ENCODE measurements around the gene ZNF350.

DNA sequence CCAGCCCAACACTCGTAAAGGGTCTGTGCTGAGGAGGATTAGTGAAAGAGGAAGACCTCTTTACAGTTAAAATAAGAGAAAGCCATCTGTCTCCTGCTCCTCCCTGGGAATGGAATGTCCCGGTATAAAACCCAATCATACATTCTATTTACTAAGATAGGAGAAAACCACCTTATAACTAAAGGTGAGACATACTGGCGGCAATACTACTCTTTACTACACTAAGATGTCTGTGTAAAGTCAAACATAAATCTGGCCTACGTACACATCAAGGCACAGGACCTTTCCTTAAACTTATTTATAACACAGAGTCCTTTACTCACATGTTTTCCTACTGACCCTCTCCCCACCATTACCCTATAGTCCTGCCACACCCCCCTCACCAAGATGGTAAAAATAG is 3.3 kb downstream of the ZNF350 start:
- TF ChIP-seq, protein P1, sequence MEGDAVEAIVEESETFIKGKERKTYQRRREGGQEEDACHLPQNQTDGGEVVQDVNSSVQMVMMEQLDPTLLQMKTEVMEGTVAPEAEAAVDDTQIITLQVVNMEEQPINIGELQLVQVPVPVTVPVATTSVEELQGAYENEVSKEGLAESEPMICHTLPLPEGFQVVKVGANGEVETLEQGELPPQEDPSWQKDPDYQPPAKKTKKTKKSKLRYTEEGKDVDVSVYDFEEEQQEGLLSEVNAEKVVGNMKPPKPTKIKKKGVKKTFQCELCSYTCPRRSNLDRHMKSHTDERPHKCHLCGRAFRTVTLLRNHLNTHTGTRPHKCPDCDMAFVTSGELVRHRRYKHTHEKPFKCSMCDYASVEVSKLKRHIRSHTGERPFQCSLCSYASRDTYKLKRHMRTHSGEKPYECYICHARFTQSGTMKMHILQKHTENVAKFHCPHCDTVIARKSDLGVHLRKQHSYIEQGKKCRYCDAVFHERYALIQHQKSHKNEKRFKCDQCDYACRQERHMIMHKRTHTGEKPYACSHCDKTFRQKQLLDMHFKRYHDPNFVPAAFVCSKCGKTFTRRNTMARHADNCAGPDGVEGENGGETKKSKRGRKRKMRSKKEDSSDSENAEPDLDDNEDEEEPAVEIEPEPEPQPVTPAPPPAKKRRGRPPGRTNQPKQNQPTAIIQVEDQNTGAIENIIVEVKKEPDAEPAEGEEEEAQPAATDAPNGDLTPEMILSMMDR (CRISPR knock-in tag; IDR thresholded peaks at IDR 0.05) = no peak
- TF ChIP-seq, protein P2, sequence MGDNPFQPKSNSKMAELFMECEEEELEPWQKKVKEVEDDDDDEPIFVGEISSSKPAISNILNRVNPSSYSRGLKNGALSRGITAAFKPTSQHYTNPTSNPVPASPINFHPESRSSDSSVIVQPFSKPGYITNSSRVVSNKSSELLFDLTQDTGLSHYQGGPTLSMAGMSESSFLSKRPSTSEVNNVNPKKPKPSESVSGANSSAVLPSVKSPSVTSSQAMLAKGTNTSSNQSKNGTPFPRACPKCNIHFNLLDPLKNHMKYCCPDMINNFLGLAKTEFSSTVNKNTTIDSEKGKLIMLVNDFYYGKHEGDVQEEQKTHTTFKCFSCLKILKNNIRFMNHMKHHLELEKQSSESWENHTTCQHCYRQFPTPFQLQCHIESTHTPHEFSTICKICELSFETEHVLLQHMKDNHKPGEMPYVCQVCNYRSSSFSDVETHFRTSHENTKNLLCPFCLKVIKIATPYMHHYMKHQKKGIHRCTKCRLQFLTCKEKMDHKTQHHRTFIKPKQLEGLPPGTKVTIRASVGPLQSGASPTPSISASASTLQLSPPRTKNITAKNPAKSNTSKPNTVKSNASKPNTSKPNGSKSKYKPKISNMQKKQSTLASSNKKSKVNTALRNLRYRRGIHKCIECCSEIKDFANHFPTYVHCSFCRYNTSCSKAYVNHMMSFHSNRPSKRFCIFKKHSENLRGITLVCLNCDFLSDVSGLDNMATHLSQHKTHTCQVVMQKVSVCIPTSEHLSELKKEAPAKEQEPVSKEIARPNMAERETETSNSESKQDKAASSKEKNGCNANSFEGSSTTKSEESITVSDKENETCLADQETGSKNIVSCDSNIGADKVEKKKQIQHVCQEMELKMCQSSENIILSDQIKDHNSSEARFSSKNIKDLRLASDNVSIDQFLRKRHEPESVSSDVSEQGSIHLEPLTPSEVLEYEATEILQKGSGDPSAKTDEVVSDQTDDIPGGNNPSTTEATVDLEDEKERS (CRISPR knock-in tag; IDR thresholded peaks at IDR 0.05) = no peak
- no peak for TF ChIP-seq ETV6 (CRISPR knock-in tag; conservative IDR thresholded peaks at IDR 0.05)
- TF ChIP-seq NFKB2 (CRISPR knock-in tag; IDR thresholded peaks at IDR 0.05; ENCODE audit: borderline replicate concordance) = no peak
- TF ChIP-seq MEIS1 (CRISPR knock-in tag; IDR thresholded peaks at IDR 0.05; ENCODE audit: borderline replicate concordance) = no peak
- TF ChIP-seq ZNF747 (CRISPR knock-in tag; IDR thresholded peaks at IDR 0.05; ENCODE audit: borderline replicate concordance) = no peak
- no peak for TF ChIP-seq ZNF644 (CRISPR knock-in tag; IDR thresholded peaks at IDR 0.05; ENCODE audit: low read depth)
- TF ChIP-seq SOX6 (IDR thresholded peaks at IDR 0.05) = no peak
- TF ChIP-seq SOX6 (CRISPR knock-in tag; IDR thresholded peaks at IDR 0.05) = no peak
- no peak for TF ChIP-seq ZNF496 (CRISPR knock-in tag; IDR thresholded peaks at IDR 0.05; ENCODE audit: insufficient replicate concordance)
- no peak for TF ChIP-seq SP2 (CRISPR knock-in tag; IDR thresholded peaks at IDR 0.05)

All from HepG2 (cell line).